NCI-H1436 treated with DMSO at 0.1 percent for 48 hours (cell line): Measurements from ENCODE around the gene SERPINA12.

Experiments
- DNase-seq: peaks from one replicate; lab custom pipeline; 2025; lab: John Stamatoyannopoulos, UW

The SERPINA12 gene, protein sequence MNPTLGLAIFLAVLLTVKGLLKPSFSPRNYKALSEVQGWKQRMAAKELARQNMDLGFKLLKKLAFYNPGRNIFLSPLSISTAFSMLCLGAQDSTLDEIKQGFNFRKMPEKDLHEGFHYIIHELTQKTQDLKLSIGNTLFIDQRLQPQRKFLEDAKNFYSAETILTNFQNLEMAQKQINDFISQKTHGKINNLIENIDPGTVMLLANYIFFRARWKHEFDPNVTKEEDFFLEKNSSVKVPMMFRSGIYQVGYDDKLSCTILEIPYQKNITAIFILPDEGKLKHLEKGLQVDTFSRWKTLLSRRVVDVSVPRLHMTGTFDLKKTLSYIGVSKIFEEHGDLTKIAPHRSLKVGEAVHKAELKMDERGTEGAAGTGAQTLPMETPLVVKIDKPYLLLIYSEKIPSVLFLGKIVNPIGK

DNA sequence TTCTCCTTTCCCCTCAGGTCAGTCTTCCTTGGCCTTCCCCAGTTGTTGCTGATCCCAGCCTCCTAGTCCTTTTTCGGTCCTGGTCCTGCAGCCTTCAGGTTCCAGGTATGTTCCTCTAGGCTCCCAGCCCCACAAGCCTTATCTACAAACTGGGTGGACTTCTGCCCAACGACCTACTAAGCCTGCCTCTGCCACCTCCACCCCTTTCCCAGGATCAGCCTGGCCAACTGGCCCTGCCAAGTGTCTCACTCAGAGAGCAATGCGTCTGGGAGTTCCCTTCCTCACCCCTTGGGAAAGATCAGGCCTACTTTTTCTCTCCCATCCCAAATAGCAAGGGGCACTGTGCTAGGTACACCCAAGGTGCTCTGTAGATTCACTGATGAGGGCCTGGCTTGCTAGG, at the start of gene SERPINA12:
SERPINA12 (minus strand) TSS at position 114 of the 400 bp plus-strand sequence. CDS start 11,072 bp downstream, outside the sequence.
- DNase-seq, result no peak

DNA sequence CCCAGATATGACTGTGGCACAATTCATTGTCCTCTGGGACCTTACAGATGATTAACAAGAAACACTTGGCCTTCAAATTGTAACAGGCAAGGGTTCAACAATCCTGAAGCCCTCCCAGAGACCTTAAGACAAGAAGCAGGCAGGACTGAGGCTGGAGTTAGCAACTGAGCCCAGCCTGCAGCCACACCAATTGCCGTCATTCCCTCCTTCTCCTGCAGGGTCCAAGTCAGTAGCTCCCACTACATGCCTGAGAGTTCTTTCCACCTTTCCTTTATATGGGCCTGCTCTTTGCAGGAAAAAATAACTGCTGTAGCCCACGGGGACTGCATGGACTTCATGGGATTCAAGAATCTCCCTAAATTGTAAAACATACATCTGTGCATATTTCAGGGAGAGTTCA, 49.6 kb upstream of the SERPINA12 start:
- DNase-seq, result no peak

DNA sequence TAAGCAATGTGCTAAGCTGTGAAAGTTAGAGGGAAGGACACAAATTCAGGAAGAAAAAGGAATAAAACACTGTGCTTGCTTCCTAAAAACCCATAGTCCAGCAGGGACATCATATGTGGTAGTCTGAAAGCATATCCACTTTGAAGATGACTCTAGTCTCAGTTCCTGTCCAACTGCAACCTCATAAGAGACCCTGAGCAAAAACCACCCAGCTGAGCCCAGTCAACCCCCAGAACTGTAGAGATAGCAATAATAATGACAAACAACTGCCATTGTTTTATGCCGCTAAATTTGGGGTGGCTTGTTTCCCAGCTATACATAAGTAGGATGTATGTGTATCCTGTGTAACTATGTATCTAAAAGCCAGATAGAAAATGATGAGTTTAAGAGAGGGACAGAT, 48.1 kb upstream of the SERPINA12 start:
- no peak for DNase-seq

DNA sequence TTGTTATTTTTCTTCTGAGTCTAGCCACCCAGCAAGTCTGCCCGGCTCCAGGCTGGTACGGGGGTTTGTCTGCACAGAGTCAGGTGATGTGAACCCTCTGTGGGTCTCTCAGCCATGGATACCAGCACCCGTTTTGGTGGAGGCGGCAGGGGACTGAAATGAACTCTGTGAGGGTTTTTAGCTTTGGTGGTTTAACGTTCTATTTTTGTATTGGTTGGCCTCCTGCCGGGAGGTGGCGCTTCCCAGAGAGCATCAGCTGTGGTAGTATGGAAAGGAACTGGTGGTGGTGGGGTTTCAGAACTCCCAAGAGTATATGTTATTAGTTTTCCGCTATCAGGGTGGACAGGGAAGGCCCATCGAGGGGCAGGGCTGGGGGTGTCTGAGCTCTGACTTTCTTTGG, 46.7 kb upstream of the SERPINA12 start:
- no peak for DNase-seq

DNA sequence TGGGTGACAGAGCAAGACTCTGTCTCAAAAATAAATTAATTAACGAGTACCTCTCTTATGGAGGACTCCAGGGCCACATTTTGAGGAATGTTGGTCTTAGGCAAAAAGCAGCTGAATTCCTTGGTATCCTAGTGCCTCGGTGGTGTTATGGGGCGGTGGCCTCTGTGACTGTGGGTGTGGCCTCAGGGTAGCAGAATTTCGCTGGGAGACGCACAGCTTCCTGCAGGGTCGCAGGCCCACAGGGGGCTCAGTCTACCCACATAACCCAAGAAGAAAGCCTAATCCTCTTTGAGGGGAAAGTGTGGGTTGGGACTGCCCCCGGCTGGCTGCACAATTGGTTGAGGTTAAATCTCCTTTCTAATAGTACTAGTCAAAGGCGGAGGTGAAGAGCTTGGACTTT, 40.8 kb upstream of the SERPINA12 start:
- DNase-seq, result no peak

DNA sequence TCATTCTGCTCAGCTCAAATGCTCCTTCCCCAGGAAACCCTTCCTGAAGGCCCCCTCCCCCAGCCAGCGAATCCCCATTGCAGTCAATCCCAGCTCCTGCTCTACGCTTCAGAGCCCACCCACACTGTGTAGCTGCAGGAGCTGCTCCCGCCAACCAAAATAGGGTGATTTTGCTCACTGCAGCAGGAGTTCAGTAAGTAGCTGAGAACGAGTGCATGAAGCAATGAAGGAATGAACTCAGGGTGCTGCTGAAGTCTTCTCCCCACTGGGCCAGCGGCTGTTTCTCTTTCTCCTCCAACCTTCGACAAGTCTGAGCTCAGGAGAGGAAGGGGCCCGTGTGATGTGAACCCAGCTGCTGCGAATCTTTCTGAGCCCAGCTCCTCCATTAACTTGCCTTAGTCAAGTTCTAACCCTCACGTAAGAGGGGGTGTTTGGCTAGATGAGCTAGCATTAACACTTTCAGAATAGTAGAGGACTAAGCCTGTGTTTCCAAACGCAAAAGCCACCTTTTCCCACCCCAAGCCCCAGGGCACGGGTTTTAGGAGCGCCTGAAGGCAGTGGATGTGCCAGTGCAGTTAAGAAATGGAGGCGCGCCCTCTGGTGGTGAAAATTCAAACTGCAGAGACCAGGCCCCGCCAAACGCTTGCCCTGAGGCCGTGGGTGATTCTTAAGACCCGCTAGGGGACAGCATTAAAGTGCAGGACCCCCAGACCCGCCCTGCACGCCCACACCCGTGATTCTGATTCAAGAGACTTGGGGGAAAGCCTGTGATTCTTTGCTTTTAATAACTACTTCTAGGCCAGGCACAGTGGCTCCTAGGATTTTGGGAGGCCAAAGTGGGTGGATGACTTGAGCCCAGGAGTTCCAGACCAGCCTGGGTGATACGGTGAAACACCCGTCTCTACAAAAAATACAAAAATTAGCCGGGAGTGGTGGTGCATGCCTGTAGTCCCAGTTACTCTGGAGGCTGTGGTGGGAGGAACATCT, 40.0 kb upstream of the SERPINA12 start:
- no peak for DNase-seq

DNA sequence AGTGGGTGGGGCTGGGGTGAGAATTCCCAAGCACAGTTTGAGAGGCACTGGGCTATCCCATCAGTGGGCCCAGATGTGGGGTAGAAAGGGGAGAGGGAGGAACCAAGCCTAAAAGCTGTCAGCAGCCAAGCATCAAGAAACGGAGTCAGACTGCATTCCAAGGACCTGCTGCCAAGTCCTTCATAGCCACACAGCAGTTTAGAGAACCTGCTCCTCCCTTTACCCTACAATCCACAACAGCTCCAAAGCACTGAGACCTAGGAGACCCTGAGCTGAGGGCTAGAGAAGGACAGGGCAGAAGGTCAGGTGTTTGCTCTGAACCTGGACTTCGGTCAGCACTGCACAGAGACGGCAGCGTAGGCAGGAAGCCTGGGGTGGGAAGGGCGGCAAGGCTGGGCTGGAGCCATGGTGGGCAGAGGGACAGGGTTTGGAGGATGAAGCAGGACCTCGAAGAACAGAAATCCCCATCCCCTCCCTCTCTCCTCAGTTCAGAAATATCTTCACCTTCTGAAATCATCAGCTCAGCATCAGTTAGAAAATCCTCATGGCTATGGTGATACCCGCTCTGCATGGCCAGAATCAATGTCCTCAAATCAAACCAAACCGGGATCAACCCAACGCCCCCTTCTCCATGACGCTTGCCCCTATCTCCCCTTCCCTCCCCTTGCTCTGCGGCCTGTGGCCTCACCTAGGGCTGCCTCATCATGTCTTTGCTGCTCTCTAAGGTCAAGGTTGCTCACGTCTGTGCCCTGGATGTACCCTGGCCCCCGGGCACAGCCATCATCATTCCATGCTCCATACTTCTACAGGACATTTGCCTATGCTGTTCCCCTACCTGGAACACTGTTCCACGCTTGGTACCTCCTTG, 39.1 kb upstream of the SERPINA12 start:
- no peak for DNase-seq

DNA sequence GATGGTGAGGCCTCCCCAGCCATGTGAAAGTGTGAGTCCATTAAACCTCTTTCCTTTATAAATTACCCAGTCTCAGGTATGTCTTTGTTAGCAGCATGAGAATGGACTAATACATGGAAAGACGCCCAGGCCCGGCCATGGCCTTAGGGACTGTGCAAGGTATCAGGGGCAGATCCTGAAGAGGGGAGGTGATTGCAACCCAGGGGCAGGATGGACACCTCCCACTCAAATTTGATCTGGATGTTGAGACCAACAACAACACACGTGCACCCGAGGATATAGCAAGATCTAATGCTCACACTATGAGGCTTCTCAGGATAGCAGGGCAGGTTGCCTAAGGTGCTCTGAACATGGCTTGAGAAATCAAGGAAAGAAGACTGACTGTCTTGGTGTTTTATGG, 38.5 kb upstream of the SERPINA12 start:
- no peak for DNase-seq

DNA sequence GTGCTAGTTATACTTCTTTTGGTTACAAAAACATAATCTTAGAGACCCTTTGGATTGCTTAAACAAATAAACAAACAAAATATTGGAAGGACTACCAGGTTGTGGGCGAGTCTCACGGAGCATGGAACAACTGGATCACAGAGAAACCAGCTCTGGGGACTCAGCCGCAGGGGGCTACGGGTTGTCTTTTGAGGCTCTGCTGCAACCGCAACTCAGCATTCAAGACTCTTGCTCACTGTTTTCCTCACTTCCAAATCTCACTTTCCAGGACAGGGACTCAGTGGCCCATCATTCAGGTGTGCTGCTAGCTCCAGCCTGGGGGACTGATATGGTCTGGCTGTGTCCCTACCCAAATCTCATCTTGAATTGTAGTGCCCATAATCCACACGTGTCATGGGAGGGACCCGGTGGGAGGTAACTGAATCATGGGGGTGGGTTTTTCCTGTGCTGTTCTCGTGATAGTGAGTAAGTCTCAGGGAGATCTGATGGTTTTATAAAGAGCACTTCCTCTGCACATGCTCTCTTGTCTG, 37.9 kb upstream of the SERPINA12 start:
- no peak for DNase-seq

DNA sequence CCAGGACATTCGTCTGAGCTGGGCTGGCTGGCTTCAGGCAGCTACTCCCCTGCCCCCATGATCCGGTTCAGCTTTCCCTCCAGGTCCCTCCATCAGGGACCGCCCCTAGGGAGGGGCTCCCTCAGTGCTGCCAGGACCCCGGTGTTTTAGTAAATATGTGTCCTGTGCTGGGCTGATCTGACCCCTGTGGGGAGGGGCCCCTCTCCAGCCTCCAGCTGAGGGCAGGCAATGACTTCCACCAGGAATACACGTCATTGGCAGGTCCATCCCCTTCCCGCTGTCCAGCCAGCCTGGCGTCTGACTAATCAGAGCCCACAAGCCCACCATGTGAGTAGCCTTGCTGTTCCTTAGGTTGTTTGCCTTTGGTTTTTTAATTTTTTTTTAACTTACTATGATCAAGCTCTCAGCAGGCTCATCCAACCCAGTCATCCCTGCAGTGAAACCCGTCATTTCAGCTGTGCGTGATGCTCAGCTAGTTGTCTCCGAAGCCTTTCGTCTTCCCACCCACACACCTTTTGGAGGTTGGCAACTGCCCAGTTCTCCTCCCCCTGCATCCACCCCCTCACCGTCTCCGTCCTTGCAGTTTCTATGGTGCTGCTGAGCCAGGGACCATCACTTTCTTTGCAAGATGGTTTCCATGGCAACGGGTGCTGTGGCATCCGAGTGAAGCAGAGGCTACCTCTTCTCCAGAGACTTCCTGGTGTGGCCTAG, 36.0 kb upstream of the SERPINA12 start:
- no peak for DNase-seq

DNA sequence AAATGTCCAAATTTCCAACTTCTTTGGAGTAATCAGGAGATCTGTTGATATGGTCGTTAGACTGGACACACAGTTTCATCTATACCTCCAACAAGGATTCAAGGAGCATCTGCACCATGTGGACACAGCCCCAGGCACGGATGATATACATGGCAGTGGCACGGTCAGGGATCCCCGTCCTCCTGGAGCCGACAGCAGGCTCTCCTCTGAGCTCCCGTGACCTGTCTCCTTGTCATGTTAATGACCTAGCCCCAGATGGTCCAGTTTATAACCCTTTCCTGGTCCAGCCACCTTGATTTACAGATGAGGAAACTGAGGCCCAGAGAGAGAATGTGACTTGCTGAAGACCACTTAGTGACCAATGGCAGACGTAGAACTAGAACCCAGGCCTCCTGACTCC, 35.5 kb upstream of the SERPINA12 start:
- DNase-seq, result no peak

DNA sequence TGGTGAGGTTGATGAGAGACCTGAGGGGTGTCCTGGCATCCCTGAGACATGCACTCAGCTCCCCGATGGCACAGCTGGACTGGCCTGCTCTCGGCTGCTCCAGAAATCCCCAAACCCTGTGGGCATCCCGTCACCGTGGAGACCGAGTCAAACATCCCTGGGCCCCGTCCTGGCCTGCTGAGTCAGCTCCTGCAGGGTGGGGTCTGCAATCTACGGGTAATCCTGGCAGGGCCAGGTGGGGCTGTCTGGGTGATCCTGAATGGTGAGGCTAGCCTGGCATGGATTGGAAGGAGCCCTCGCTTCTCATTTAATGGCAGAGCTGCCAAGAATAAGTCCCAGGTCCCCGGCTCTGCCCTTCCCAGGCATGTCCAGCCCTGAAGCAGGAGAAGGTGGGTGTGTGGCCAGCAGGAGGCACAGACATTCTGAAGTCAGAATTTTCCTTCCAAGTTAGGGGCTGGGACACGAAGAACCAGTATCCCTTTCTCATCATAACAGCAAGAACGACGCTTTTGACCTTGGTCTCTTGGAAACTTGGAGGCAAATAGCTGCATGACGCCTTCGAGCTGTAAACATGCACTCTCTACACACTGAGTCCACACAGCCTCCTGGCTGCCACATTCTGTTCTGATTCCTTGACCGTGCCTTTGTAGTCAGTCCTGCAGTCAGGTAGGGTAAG, 34.3 kb upstream of the SERPINA12 start:
- DNase-seq, result no peak

DNA sequence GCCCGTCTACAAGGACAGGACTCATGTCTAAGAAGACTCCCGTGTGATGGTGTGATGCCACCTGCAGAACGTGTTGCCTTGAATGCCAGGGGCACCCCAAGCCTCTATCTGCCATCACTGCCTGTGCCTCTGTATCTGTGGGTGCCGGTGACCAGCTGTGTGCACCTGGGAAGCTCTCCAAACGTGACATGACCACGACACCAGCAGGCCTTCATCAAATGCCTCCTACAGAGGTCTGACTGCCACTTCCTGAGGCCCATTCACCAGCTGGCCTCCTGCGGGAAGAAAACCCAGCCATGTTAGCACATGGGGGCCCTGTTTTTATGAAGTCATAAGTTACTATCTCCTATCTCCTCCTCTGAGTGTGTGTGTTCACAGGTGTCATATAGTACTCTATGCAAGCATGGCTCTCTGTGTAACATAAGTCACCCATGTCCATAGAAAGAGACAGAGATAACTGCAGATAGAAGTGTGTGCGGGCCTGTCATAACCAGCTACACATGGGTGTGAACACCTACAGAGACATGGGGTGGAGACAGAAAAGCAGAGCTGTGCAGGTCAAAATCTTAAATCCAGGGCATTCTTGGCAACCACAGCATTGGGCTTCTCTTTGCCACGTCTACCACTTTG, 33.7 kb upstream of the SERPINA12 start:
- DNase-seq, result no peak

DNA sequence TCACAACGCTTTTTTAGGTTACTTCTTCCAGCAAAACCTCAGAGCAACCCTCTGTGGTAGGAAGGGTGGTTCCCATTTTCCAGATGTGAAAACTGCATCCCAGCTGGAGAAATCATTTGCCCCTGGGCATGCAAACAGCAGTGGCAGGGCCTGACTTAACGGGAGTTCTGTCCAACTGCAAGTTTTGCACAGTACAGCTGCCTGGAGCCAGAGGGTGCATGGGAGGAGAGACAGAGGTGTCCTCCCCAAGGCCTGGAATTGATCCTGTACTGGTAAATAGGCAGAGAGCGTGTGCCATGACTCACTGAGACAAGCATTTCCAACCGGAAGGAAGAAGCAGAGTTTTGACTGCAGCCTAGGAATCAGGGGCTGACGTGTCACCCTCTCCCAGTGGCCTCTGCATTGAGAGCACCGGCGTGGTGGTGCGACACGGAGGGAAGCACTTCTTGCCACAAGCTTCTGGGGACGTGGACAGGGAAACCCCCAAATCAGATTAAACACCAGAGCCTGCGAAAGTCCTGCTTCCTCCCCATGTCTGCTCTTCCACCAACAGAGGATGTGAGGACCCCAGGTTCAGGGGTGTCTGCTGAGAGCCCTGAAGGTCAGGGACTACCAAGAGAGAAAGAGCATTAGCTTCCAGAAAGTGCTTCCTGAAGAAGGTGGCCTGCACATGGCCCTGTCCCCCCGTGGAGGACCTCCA, 33.0 kb upstream of the SERPINA12 start:
- no peak for DNase-seq

DNA sequence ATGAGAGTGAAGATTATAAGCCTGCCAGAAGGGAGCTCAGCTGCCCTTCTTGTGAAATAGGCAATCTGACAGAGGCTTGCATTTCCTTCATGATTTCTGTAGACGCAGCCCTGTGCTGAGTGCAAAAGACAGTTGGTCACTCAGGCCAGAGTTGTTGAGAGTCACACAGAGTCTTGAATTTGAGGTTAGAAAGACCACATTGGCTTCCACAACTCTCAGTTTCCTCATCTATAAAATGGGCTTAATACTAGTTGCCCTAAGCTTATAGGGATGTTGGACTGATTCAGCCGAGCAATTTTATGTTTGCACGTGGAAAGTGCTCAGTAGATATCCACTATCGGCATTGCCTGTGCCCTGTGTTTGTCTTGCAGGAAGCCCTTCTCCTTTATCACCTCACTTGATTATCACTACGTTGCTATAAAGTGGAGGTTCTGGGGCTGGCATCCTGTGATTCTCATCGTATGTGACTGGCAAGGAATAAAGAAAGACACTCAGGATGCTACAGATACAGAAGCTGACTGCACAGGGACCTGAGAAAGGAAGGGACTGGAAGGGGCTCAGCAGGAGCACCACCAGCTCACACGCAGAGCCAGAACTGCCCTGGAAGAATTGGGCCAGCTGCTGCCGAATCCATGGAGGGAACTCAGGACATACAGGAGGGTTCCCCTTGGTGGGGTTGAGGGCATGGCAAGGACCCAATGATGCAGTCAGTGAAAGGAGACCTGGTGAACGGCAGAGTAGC, 32.1 kb upstream of the SERPINA12 start:
- no peak for DNase-seq

DNA sequence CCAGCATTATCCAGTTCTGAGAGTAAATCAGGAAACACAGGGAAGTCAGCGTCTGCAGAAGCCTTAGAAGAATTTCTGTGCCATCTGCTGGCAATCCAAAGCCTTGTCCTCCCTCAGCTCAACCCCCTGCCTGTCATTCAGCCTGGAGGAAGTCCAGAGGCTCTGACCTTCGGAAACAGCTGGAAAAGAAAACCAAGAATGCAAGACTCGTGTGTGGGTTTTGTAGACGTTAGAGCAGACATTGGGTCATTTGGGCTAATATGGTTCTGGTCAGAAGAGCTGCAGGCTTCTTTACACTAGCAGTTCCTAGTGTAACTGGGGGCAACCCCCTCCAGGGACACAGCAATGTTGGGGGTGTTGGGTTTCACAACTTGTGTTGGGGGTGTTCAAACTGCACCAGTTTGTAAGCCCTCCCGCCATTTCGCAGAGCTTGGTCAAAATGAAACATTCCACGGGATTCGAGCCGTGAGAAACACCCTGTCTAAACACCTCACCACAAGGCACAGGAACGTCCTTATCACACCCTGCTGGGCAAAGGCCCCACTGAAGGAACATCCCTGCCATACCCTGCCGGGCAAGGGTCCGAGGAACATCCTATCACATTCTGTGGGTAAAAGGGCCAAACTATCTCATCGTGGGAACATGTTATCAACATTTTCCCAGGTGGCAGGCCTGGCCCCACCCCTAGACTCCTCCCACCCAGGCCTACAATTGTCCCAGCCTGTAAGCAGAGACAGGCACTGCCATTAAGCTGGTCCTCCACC, 30.9 kb upstream of the SERPINA12 start:
- DNase-seq, result no peak

DNA sequence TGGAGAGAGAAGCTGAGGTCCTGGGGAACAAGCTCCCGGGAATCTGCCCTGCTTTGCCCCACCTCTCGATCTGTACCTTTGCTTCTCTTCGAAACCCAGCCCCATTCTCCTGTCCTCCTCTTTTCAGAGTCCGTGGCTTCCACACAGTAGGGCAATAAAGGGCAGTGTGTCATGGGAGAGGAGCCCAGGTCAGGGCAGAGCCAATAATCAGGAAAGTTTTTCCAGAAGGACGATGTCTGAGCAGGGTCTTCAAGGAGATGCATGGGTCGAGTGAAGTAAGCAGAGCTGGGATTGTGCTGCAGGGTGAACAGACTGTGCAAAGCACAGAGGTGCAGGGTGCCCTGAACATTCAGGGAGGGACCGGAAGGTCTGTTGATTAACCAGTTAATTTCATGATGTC, 29.9 kb upstream of the SERPINA12 start:
- DNase-seq, result no peak
